Calu3 (cell line): ENCODE data around the gene SLC25A30. TPM values are rescaled to one million over a fixed set of nuclear protein-coding genes. Genes with fewer than 3 reads are reported as not detected.
"Not testable (repeated sequence)": the region's sequence is repeated elsewhere in the genome, so short reads cannot be mapped to it uniquely, and the experiment has no call there.

ENCODE experiments used
- BruUV-seq: library from RNA; stranded (reverse); fragments of 400-500 nt; replicated peaks from 2 replicates; lab custom pipeline; 2021; lab: Mats Ljungman, UMichigan
- CTCF ChIA-PET: fragments of 300-600 bp; sonication (Branson Sonifier 250); formaldehyde crosslinking; loops from one replicate; lab custom pipeline; 2022; ENCODE audit warnings: antibody characterized with exemption; lab: Charles Lee
- DNase-seq: peaks from one replicate; pipeline ENCODE4 v3.0.0; 2022
- H3K27ac Mint-ChIP-seq: one replicate; pipeline ENCODE4 v1.8.0; 2022; ENCODE audit warnings: mixed read lengths; ENCODE audit not compliant: unreplicated experiment
- H3K27me3 Mint-ChIP-seq: one replicate; pipeline ENCODE4 v1.8.0; 2022; ENCODE audit warnings: mixed read lengths; ENCODE audit not compliant: unreplicated experiment
- H3K36me3 Mint-ChIP-seq: one replicate; pipeline ENCODE4 v1.8.0; 2022; ENCODE audit warnings: mild to moderate bottlenecking, moderate library complexity, mixed read lengths; ENCODE audit not compliant: insufficient read depth, unreplicated experiment
- H3K4me1 Mint-ChIP-seq: one replicate; pipeline ENCODE4 v1.8.0; 2022; ENCODE audit warnings: mild to moderate bottlenecking, low read depth, mixed read lengths; ENCODE audit not compliant: unreplicated experiment
- H3K4me3 Mint-ChIP-seq: one replicate; pipeline ENCODE4 v1.8.0; 2022; ENCODE audit warnings: mild to moderate bottlenecking, low read depth, moderate library complexity, mixed read lengths; ENCODE audit not compliant: unreplicated experiment
- H3K9me3 Mint-ChIP-seq: one replicate; pipeline ENCODE4 v1.8.0; 2022; ENCODE audit warnings: low read depth, mixed read lengths; ENCODE audit not compliant: unreplicated experiment
- intact Hi-C: fragments of 100-400 bp; cut with micrococcal nuclease; formaldehyde crosslinking; loops from one replicate; pipeline ENCODE4 v1.10.0; 2022; ENCODE audit not compliant: unreplicated experiment
- total RNA-seq: library from RNA; stranded (reverse); gene quantifications from 2 replicates; pipeline ENCODE4 v1.2.3, GENCODE V29; 2022
- TF ChIP-seq, protein P1 (sequence below): fragments of 200-600 bp; IDR thresholded peaks from one replicate; pipeline ENCODE4 v1.8.0; 2022; ENCODE audit warnings: antibody characterized with exemption; ENCODE audit not compliant: unreplicated experiment

SLC25A30 gene
- total RNA-seq, 1 experiment from 2014 or later = 18.2 TPM

DNA sequence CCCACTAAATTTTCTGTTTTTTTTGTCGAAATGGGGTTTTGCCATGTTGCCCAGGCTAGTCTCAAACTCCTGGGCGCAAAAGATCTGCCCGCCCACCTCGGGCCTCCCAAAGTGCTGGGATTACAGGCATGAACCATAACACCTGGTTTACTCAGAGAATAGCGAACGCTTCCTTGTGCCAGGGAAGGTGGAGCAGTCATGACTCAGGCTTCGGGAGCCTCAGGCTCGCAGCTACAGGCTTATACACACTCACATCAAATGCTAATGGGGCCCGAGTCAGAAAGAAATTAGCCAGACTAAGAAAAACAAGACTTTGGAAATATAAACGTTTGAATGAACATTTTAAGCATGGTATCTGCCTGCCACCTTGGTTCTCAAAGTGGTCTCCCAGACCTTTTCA is 66.1 kb downstream of the SLC25A30 start:
- CTCF ChIA-PET = no interaction called here
- no peak for DNase-seq
- H3K36me3 Mint-ChIP-seq = peaks cover 27% of the 10 kb centered on the region
- no peak overlapping the region for H3K27ac Mint-ChIP-seq
- peaks cover 8% of the 10 kb centered on the region for H3K4me1 Mint-ChIP-seq
- TF ChIP-seq, protein P1, sequence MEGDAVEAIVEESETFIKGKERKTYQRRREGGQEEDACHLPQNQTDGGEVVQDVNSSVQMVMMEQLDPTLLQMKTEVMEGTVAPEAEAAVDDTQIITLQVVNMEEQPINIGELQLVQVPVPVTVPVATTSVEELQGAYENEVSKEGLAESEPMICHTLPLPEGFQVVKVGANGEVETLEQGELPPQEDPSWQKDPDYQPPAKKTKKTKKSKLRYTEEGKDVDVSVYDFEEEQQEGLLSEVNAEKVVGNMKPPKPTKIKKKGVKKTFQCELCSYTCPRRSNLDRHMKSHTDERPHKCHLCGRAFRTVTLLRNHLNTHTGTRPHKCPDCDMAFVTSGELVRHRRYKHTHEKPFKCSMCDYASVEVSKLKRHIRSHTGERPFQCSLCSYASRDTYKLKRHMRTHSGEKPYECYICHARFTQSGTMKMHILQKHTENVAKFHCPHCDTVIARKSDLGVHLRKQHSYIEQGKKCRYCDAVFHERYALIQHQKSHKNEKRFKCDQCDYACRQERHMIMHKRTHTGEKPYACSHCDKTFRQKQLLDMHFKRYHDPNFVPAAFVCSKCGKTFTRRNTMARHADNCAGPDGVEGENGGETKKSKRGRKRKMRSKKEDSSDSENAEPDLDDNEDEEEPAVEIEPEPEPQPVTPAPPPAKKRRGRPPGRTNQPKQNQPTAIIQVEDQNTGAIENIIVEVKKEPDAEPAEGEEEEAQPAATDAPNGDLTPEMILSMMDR = no peak
- H3K4me3 Mint-ChIP-seq = no peak overlapping the region
- no TSS peak for BruUV-seq
- H3K27me3 Mint-ChIP-seq = no peaks in the 10 kb centered on the region
- H3K9me3 Mint-ChIP-seq = no peaks in the 10 kb centered on the region
- intact Hi-C loops = no loop called here

DNA sequence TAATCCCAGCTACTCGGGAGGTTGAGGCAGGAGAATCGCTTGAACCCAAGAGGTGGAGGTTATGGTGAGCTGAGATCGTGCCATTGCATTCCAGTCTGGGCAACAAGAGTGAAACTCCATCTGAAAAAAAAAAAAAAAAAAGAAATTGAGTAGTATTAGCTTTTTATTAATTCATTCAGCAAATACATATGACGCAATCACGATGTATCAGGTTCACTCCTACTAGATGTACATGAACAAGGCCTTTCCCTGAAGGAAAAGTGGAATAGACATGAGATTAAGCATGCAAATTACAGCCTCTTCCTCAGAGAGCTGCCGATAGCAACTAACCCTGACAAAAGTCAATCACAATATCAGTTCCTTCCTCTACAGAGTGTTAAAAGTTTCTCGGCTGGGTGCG is 68.0 kb downstream of the SLC25A30 start:
- Mint-ChIP-seq H3K4me1 (peaks cover 8% of the 10 kb centered on the region), H3K36me3 (peaks cover 41% of the 10 kb centered on the region), H3K27me3 (no peaks in the 10 kb centered on the region), H3K27ac (no peak overlapping the region), H3K9me3 (no peaks in the 10 kb centered on the region), H3K4me3 (no peak overlapping the region)
- intact Hi-C loops = no loop called here
- TF ChIP-seq, protein P1 = no peak
- no peak for DNase-seq
- CTCF ChIA-PET = no interaction called here
- BruUV-seq = no TSS peak

GRCh38 chr13:45349438-45349837 is 68.7 kb downstream of the SLC25A30 start:
- Mint-ChIP-seq H3K27me3 (no peaks in the 10 kb centered on the region), H3K4me3 (no peak overlapping the region), H3K4me1 (peaks cover 8% of the 10 kb centered on the region)

DNA sequence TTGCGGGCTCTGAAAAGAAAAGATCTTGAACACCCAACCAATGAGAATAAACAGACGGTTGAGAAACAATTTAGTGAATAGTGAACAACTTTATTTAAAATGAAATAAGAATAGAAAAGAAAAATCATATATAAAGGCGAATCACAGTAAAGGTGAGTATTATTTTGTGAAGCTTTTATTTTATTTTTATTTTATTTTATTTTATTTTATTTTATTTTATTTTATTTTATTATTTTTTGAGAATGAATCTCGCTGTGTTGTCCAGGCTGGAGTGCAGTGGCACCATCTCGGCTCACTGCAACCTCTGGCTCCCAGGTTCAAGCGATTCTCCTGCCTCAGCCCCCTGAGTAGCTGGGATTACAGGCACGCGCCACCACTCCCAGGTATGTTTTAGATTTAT is 74.1 kb downstream of the SLC25A30 start:
- DNase-seq, intact Hi-C loops, H3K4me1 Mint-ChIP-seq, H3K4me3 Mint-ChIP-seq, CTCF ChIA-PET, BruUV-seq, H3K27ac Mint-ChIP-seq, H3K27me3 Mint-ChIP-seq, H3K9me3 Mint-ChIP-seq: not testable (repeated sequence)
- peaks cover 61% of the 10 kb centered on the region for H3K36me3 Mint-ChIP-seq

More at GRCh38 chr13:45349438-45349837, 68.7 kb downstream of the SLC25A30 start:
- intact Hi-C loops = no loop called here
- no peak for DNase-seq
- TF ChIP-seq, protein P1 = no peak
- no TSS peak for BruUV-seq
- H3K9me3 Mint-ChIP-seq = no peaks in the 10 kb centered on the region
- no peak overlapping the region for H3K27ac Mint-ChIP-seq
- CTCF ChIA-PET = no interaction called here
- H3K36me3 Mint-ChIP-seq = peaks cover 43% of the 10 kb centered on the region

Other genes with a start within 250 kb of the SLC25A30 start
- gene KCTD4, start 217.3 kb downstream of the SLC25A30 start, total RNA-seq = not detected in 2 replicates
- gene TPT1, start 77.2 kb downstream of the SLC25A30 start, total RNA-seq = 1,364 and 1,652 TPM in 2 replicates
- 18.4 and 21.6 TPM in 2 replicates for gene COG3, start 46.6 kb upstream of the SLC25A30 start, total RNA-seq
- gene ERICH6B, start 197.4 kb upstream of the SLC25A30 start, total RNA-seq = not detected in 2 replicates